SU-DHL-6 (cell line): ENCODE data around the gene RETREG1.

Experiments
- EZH2phosphoT487 ChIP-seq: fragments of 200-600 bp; sonication (generic), shearing (Covaris generic); conservative IDR thresholded peaks from 2 replicates; pipeline ENCODE4 v1.6.1; 2018; ENCODE audit warnings: mild to moderate bottlenecking, antibody characterized with exemption, low read length, moderate library complexity, mixed read lengths
- TF ChIP-seq, protein P1 (sequence below): fragments of 200-600 bp; sonication (generic); IDR thresholded peaks from one replicate; pipeline ENCODE4 v1.5.1; 2017; ENCODE audit warnings: antibody characterized with exemption, mild to moderate bottlenecking, low read length, moderate library complexity; ENCODE audit not compliant: insufficient read depth, poor library complexity, severe bottlenecking

DNA sequence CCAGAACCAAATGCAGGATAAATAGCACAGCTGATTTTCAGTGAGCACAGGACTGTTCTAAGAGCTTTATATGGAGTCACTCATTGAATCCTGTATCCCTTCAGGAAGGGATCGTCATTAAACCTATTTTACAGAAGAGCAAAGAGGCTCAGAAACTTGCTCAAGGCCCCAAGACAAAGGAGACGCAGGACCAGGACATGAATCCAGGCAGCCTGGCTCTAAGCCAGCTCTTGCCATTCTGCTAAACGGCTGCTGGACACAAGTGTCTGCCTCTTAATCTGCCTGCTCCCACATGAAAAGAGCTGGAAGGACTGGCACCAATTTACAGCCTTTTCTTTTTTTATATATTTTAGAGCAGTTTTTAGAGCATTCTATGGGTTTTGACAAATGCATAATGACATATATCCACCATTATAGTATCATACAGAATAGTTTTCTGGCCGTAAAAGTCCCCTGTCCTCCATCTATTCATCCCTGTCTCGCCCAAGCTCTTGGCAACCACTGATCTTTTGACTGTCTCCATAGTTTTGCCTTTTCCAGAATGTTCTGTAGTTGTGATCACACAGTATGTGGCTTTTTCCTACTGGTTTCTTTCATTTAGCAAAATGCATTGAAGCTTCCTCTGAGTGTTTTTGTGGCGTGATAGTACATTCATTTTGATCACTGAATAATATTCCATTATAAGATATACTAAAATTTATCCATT lies 37.5 kb downstream of the RETREG1 start:
- TF ChIP-seq, protein P1, sequence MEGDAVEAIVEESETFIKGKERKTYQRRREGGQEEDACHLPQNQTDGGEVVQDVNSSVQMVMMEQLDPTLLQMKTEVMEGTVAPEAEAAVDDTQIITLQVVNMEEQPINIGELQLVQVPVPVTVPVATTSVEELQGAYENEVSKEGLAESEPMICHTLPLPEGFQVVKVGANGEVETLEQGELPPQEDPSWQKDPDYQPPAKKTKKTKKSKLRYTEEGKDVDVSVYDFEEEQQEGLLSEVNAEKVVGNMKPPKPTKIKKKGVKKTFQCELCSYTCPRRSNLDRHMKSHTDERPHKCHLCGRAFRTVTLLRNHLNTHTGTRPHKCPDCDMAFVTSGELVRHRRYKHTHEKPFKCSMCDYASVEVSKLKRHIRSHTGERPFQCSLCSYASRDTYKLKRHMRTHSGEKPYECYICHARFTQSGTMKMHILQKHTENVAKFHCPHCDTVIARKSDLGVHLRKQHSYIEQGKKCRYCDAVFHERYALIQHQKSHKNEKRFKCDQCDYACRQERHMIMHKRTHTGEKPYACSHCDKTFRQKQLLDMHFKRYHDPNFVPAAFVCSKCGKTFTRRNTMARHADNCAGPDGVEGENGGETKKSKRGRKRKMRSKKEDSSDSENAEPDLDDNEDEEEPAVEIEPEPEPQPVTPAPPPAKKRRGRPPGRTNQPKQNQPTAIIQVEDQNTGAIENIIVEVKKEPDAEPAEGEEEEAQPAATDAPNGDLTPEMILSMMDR, result no peak
- TF ChIP-seq EZH2phosphoT487, result no peak
